Measurements from ENCODE around the gene VPS26B. TPM values are rescaled to one million over a fixed set of nuclear protein-coding genes. Genes with fewer than 3 reads are reported as not detected.
"Not testable (repeated sequence)": the region's sequence is repeated elsewhere in the genome, so short reads cannot be mapped to it uniquely, and the experiment has no call there.

The VPS26B gene
- total RNA-seq (2014; rRNA removed; shearing (Covaris generic); ENCODE audit: low replicate concordance): 9.0 and 11.5 TPM in 2 replicates

DNA sequence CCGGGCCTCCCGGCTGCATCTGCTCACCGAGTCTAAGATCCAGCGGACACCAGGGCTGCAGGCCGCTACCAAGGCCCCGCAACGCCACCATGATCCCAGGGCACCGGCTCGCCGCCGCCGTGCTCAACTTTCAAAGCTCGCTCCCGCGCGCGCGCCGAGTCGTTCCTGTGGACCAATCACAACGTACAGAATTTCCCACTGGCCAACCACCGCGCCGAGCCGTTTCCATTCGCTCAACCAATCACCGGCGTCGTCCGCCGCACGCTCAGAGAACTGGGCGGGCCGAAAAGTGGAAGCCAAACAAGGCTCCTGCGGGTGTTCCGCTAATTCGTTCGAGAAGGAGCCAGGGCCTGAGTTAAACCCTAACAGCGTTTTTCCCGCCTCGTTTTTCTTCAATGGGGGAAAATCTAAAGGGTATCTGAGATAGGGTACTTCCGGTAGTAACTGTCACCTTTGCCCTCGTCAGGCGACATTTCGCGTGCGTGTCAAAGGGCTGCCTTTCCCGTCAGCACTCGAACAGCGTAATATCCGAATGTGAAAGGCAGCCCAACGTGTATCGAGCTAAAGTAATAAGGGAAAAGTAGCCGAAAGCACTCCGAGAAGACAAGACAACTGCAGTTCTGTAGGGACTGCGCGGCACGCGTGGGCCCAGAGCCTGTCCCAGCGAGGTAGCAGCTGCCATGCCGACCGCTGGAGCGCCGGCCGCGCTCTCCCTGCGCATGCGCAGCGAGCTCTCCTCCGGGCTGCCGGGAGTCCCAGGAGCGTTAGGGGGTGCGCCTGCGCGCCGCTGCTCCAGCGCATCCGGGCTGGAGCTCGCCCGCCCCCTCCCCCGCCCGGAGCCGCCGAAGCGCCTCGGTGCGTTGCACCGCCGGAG, at the start of gene VPS26B, which contains the start of gene NCAPD3:
TSS of gene VPS26B (plus strand) at position 836 of the 874 bp plus-strand sequence. CDS start 452 bp downstream, outside the sequence.
TSS of gene NCAPD3 (minus strand) at position 132 of the 874 bp plus-strand sequence. CDS start at position 91, 41 bp downstream.
- DNase-seq (ENCODE audit: low read depth): peak; percentile 76
- in situ Hi-C loops (cut with HindIII; ENCODE audit: low pct_unique_long_range_greater_than_20kb, low sequenced_read_pairs): no loop called here

DNA sequence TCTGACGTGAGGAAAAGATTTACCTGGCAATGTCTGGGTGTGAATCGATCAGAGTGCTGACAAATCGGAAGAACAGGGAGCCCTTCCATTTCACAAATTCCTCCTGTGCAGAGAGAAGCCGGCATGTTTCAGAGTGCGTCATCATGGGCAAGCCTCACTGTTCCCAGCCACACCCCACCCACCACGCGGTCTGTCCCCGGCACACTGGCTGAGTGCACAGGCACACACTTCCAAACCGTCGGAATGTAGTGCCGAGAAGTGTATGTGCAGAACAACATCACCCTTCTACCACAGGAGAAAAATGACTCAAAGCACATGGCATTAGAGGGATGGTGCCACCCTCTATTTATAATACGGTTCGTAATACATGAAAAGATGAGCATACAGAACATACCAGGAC, 48.2 kb upstream of the VPS26B start:
- DNase-seq (ENCODE audit: low read depth): no peak
- in situ Hi-C loops (cut with HindIII; ENCODE audit: low pct_unique_long_range_greater_than_20kb, low sequenced_read_pairs): no loop called here

DNA sequence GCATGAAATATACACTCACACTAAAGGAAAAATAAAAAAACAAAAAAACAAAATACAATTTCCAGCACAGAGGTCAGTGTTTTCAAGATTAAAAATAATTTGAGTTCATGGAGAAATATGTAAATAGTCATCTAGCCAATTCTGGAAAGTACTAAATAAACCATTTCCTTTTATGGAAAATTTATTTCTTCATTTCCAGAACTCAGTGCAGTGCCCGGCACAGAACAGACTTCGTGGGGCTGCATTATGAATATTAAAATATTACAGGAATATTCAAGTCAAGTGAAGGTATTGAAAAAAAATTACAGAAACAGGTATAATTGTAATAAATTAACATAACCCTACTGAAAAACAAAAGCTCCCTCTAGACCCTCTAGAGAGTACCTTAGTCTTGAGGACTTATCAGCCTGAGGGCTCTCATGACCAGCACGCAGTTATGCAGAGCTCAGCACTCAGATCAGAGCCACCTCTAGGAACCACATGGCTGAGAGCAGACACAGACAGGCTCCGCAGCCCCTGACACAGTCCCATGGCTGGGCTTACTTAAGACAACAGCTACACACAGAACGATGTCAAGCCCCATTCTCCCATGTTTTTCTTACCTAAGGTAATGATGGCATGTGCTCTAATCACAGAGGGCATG, 46.3 kb upstream of the VPS26B start:
- DNase-seq (ENCODE audit: low read depth): no peak
- in situ Hi-C loops (cut with HindIII; ENCODE audit: low pct_unique_long_range_greater_than_20kb, low sequenced_read_pairs): no loop called here

DNA sequence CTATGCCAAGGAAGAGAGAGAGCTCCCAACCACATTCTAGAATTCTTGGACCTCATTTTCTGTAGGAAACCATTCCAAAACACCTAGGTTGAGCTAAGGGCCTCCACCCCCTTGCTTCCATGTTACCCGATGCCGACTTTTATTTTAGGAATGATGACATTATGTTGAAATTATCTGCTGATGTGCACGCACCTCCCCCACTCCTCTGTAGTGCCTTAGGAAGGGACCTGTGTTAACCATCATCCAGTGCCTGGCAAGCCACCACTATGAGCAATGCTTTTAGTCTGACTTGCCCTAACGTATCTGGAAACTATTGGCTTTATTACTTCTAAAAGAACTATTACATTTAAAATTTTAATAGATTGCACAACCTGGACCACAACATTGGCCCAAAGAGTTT, 42.8 kb upstream of the VPS26B start:
- in situ Hi-C loops (cut with HindIII; ENCODE audit: low pct_unique_long_range_greater_than_20kb, low sequenced_read_pairs): no loop called here
- no peak for DNase-seq (ENCODE audit: low read depth)

DNA sequence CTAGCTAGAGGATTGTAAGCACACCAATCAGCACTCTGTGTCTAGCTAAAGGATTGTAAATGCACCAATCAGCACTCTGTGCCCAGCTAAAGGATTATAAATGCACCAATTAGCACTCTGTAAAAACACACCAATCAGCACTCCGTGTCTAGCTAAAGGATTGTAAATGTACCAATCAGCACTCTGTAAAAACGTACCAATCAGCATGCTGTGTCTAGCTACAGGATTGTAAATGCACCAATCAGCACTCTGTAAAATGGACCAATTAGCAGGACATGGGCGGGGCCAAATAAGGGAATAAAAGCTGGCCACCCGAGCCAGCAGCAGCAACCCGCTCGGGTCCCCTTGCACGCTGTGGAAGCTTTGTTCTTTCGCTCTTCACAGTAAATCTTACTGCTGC, 36.4 kb upstream of the VPS26B start:
- in situ Hi-C loops (cut with HindIII; ENCODE audit: low pct_unique_long_range_greater_than_20kb, low sequenced_read_pairs); DNase-seq (ENCODE audit: low read depth): not testable (repeated sequence)

DNA sequence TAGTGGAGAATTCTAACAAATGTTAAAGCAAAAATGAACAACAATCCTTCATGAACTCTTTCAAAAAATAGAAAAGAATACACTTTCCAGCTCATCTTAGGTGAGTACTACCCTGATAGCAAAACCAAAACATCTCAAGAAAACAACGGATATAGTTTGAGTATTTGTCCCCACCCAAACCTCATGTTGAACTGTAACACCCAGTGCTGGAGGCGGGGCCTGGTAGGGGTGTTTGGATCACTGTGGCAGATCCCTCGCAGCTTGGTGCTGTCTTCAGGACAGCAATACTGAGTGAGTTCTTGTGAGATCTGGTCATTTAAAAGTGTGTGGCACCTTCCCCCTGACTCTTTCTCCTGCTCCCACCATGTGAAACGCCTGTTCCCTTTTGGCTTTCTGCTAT, 27.7 kb upstream of the VPS26B start:
- in situ Hi-C loops (cut with HindIII; ENCODE audit: low pct_unique_long_range_greater_than_20kb, low sequenced_read_pairs): no loop called here

DNA sequence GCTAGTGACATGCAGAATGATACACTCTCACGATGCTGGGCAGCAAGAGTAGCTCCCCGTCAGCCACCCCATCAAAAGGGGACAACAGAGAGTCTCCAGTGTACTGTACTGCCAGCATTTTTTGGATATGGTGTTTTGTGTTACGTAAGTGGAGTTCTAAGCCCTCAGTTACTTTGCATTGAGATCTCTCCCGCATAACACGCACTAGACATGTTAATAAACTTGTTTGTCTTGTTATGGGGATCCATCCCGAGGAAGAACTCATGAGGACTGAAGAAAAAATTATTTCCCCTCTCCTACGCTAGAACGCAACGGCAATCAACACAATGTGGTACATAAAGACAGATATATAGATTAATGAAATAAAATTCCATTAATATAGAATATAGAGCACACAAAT, 24.9 kb upstream of the VPS26B start:
- no peak for DNase-seq (ENCODE audit: low read depth)
- in situ Hi-C loops (cut with HindIII; ENCODE audit: low pct_unique_long_range_greater_than_20kb, low sequenced_read_pairs): no loop called here

More for the DNA sequence above, 27.7 kb upstream of the VPS26B start:
- no peak for DNase-seq (ENCODE audit: low read depth)

DNA sequence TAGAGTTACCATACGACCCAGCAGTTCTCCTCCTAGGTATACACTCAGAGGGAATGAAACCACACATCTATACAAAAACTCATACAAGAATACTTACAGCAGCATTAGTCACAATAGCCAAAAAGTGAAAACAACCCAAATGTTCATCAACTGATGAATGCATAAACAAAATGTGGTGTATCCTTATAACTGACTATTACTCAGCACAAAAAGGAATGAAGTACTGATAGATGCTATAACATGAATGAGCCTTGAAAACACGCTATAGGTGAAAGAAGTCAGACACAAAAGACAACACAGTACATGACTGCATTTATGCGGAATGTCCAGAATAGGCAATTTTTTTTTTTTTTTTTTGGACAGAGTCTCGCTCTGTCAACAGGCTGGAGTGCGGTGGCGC, 23.8 kb upstream of the VPS26B start:
- in situ Hi-C loops (cut with HindIII; ENCODE audit: low pct_unique_long_range_greater_than_20kb, low sequenced_read_pairs): no loop called here
- no peak for DNase-seq (ENCODE audit: low read depth)

DNA sequence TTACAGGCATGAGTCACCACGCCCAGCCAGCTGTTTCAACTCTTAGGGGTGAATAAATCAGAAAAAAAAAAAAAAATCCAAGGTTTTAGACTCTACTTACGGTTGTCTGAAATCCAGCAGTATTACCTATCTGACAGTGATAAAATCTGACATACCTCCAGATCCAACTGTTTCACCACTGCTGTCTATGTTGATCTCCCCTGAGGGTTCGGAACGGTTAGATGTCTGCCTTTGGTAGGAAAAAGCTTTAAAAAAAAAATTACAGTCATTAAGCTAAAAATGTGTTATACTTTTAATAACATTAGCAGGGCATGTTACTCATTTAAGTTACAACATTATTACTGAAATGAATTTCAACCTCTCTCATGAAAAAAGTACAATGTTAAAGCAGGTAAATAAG, 21.8 kb upstream of the VPS26B start:
- in situ Hi-C loops (cut with HindIII; ENCODE audit: low pct_unique_long_range_greater_than_20kb, low sequenced_read_pairs): no loop called here
- no peak for DNase-seq (ENCODE audit: low read depth)

DNA sequence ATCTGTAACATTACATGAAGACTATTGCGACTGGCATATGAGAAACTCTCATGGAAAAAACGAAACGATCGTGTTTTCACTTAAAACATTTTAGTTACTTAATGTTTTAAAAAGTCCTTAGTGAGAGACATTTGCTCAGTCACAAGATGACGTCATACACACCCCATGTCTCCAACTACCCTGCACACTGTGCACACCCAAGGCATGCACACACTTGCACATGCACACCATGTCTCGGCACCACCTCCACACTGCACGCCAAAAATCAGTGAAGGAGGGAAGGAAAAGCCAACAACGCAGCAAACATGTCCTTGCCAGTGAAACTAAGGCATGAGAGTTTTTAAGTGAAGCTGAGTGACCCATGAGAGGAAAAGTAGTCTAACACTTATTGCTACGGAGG, 18.7 kb upstream of the VPS26B start:
- in situ Hi-C loops (cut with HindIII; ENCODE audit: low pct_unique_long_range_greater_than_20kb, low sequenced_read_pairs): no loop called here
- DNase-seq (ENCODE audit: low read depth): no peak

DNA sequence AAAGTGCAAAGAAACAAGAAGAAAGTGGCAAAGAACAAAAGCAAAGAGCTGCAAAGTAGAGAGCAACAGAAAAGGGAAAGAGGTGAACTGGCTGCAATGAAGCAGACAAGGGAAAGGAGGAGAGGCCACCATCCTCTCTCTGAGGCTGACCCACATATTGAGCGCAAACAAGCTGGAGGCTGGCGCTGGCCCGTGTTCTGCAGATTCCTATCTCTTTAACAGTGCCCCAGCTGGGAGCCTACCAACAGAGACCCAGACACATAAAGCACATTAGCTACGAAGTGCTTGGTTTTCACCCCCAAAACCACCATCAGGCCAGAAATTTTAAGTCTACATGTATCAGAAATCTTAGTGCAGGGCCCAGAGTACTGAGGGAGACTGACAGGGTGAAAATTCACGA, 18.3 kb upstream of the VPS26B start:
- in situ Hi-C loops (cut with HindIII; ENCODE audit: low pct_unique_long_range_greater_than_20kb, low sequenced_read_pairs): no loop called here
- no peak for DNase-seq (ENCODE audit: low read depth)

DNA sequence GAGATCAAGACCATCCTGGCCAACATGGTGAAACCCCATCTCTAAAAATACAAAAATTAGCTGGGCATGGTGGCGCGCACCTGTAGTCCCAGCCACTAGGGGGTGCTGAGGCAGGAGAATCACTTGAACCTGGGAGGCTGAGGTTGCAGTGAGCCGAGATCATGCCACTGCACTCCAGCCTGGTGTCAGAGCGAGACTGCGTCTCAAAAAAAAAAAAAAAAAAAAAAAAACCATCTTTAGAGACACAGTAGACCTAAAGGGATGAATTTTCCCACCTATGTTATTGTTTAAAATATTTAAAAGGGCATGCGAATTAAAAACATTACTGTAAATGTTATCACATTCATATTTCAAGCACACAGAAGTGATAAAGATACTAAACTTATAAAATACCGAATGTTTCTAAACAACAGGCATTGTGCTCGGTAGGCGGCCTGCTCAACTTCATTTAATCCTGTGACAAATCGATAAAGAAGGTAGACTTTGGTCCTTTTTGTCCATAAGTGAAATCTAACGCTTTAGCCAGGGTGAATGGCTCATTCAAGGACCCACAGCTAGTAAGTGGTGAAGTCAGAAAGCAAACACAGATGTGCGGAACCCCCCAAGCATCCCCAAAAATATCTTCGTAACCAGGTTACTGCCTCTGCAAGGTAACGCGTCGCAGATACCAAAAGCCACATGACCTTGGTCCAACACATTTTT, 16.8 kb upstream of the VPS26B start:
- in situ Hi-C loops (cut with HindIII; ENCODE audit: low pct_unique_long_range_greater_than_20kb, low sequenced_read_pairs): no loop called here
- no peak for DNase-seq (ENCODE audit: low read depth)

DNA sequence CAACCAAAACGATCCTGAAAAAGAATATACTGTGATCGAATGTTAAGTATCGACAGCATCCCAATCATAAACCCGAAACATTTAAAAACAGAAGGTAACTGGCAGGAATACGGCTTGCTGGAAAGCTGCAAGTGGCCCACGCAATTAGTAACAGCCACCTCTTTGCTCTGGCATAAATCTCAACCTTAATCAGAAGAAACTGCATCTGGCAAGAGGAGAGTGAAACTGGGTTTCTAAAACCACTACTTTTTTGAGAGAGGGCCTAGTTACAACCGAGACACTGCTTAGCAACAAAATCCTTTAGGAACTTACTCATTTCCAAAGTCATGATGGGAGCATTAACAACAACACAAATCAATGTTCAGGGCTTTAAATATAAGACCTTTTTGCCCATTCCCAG, 8.6 kb upstream of the VPS26B start:
- no peak for DNase-seq (ENCODE audit: low read depth)
- in situ Hi-C loops (cut with HindIII; ENCODE audit: low pct_unique_long_range_greater_than_20kb, low sequenced_read_pairs): no loop called here

DNA sequence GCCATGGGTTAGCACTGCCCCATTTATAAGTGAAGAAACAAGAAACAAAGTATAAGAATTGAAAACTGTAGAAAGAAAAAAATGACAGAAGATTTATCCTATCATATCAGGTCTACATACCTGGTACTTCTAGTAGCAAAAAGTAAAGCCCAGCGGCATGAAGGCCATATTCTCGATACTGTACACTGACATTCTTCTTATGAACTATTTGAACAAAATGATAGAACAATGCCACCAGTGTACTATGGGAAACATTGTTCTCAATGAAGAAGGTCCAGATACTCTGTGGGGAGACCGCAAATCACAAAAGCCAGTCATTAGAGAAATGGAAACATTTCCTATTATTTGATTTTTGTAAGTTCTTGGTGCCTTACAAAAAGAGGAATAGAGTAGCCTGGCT, 7.7 kb upstream of the VPS26B start:
- in situ Hi-C loops (cut with HindIII; ENCODE audit: low pct_unique_long_range_greater_than_20kb, low sequenced_read_pairs): no loop called here

DNA sequence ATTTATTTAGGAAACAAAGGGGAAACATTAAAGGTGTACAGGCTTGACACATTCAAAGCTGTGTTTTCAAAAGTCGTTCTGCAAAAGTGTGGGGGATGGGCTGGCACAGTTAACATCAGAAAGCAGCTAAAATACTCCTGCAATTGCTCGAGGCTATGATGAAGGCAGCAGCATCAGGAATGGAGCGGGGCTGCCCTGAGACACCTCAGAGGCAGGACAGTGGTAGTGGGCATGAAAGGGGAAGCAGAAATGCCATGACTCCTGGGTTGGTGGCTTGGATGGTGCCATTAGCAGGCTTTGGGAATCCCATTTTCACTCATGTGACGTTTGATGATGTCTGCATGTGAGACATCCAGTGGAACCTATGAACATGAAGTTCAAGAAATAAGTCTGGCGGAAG, 1.4 kb upstream of the VPS26B start:
- no peak for DNase-seq (ENCODE audit: low read depth)
- in situ Hi-C loops (cut with HindIII; ENCODE audit: low pct_unique_long_range_greater_than_20kb, low sequenced_read_pairs): no loop called here

More for the DNA sequence above, 7.7 kb upstream of the VPS26B start:
- no peak for DNase-seq (ENCODE audit: low read depth)

DNA sequence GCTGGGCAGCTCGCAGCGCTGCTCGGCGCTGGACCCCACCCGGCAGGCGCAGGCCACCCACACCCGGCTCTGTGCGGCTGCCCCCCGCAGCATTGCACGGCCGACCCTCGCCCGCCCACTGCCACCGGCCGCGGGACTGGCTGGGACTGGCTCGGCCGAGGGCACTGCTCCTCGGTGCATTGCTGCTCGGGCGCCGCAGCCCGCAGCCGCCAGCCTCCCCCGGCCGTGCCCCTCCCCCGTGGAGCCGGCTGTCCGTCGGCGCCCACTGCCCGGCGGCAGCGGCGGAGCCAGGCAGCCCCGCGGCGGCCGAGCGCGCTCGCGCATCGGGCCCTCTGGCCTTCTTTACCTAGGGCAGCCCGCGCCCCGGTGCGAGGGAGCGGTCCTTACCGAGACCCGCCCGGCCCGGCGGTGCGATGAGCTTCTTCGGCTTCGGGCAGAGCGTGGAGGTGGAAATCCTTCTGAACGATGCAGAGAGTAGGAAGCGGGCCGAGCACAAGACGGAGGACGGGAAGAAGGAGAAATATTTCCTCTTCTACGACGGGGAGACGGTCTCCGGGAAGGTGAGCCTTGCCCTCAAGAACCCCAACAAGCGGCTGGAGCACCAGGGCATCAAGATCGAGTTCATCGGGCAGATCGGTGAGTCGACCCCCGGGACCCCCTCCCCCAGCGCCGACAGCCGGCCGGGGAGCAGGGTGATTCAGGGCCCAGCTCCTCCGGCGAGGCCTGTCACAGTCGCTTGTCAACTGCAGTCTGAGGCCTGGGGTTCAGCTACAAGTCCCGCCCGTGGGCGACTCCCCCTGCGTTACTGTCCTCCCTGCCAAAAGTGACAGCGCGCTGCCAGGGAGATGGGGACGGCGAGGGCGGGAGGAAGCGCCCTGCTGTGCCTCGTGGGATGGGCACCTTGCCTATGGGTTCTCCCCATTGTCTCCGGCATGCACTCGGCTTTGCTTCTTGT, 516 bp downstream of the VPS26B start:
- in situ Hi-C loops (cut with HindIII; ENCODE audit: low pct_unique_long_range_greater_than_20kb, low sequenced_read_pairs): no loop called here
- DNase-seq (ENCODE audit: low read depth): no peak

DNA sequence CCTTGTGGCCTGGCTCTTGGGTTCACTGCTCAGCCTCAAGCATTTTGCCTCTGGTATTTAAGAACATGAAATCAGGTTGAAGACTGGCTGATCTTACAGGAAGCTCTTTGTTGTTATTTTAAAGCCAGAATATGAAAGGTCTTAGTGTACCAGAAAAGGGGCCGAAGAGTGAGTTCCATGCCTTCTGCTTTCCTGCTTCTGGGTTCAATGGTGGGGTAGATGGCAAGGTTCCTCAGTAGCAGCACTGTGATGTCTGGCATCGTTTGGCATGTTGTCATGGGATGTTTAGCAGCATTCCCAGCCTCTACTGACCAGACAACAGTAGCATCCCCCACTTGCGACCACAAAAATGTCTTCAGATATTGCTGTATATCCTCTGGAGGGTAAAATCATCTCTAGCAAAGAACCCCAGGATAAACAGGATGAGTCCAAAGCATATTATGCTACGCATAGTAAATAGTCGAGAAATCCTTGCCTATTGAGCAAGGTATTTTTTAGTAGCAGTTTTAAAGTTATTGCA, 2.4 kb downstream of the VPS26B start:
- DNase-seq (ENCODE audit: low read depth): no peak
- in situ Hi-C loops (cut with HindIII; ENCODE audit: low pct_unique_long_range_greater_than_20kb, low sequenced_read_pairs): no loop called here

DNA sequence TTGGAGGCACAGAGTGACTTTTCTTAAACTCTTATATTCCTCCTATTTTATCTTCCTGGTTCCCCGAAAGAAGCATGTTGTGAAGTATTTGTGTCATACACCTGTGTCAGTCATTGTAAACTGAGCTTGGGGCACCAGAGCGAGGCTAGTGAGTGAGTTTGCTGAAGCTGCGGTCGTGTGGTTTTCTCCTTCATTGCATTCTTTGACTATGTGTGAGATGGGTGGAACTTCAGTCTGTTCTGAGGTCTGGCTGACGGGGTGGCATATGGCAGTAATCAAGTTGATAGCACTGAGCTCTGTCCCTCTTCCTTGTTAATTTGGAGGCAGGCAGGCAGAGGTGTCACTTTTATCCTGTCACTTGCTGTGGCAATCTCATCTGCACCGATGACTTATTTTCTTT, 4.2 kb downstream of the VPS26B start:
- in situ Hi-C loops (cut with HindIII; ENCODE audit: low pct_unique_long_range_greater_than_20kb, low sequenced_read_pairs): no loop called here
- DNase-seq (ENCODE audit: low read depth): no peak
